Muscle layer of duodenum (tissue), 2 donors: Measurements from ENCODE around the gene TEKT1.
"Not testable (repeated sequence)": the region's sequence is repeated elsewhere in the genome, so short reads cannot be mapped to it uniquely, and the experiment has no call there.

ENCODE experiments used
- H3K27ac ChIP-seq: one replicate; pipeline ENCODE4 v1.7.0; 2013; ENCODE audit warnings: mild to moderate bottlenecking, low read length
- H3K27me3 ChIP-seq: one replicate; pipeline ENCODE4 v1.7.0; 2013; ENCODE audit warnings: low read depth, mild to moderate bottlenecking, control low read depth, low read length
- H3K36me3 ChIP-seq, 2 donors: one replicate each; pipeline ENCODE4 v1.7.0; 2013; ENCODE audit warnings: low read length in 2 of 2, control low read depth in 1 of 2, mild to moderate bottlenecking in 1 of 2; ENCODE audit not compliant: insufficient read depth in 2 of 2, control insufficient read depth in 1 of 2
- H3K4me1 ChIP-seq, 2 donors: one replicate each; pipeline ENCODE4 v1.7.0; 2013; ENCODE audit warnings: low read length in 2 of 2, mild to moderate bottlenecking in 2 of 2, control low read depth in 1 of 2, moderate library complexity in 1 of 2; ENCODE audit not compliant: insufficient read depth in 2 of 2, control insufficient read depth in 1 of 2
- H3K4me3 ChIP-seq, 2 donors: one replicate each; pipeline ENCODE4 v1.7.0; 2013; ENCODE audit warnings: low read length in 2 of 2, low read depth in 1 of 2, mild to moderate bottlenecking in 1 of 2
- H3K9me3 ChIP-seq, 2 donors: one replicate each; pipeline ENCODE4 v1.7.0; 2013; ENCODE audit warnings: low read length in 2 of 2, control low read depth in 1 of 2, mild to moderate bottlenecking in 1 of 2; ENCODE audit not compliant: control insufficient read depth in 1 of 2
- donor health status: healthy.

Gene TEKT1

DNA sequence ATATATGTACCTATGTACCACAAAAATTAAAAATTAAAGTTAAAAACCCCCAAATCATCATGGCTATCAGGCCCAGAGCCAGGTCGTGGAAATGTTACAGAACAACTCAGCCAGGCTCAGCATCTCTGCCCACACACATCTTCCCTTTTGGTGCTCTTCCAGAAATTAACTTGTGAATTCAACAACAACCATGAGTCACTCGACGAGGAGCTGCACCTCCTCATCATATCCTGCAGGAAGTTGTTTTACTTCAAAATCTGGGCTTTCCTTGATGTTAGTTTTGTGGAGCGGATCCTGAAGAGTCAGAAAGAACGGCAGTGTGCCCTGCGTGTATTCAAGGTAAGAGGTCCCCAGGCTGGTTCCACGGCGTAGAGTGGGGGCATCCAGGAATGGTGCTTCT, 44.9 kb downstream of the TEKT1 start:
- H3K27ac ChIP-seq, result no peak overlapping the region
- no peaks in the 10 kb centered on the region for H3K36me3 ChIP-seq
- H3K9me3 ChIP-seq, result peaks cover 0 to 6% of the 10 kb centered on the region in 2 donors
- H3K4me3 ChIP-seq, result no peak overlapping the region
- no peaks in the 10 kb centered on the region for H3K4me1 ChIP-seq
- no peaks in the 10 kb centered on the region for H3K27me3 ChIP-seq

- no peaks in the 10 kb centered on the region for H3K4me1 ChIP-seq
- no peak overlapping the region for H3K27ac ChIP-seq
- peaks cover 0 to 6% of the 10 kb centered on the region in 2 donors for H3K9me3 ChIP-seq
- H3K36me3 ChIP-seq, result no peaks in the 10 kb centered on the region
- H3K27me3 ChIP-seq, result no peaks in the 10 kb centered on the region
- H3K4me3 ChIP-seq, result no peak overlapping the region
Measured at GRCh38 chr17:6782244-6782643, 49.3 kb downstream of the TEKT1 start.

DNA sequence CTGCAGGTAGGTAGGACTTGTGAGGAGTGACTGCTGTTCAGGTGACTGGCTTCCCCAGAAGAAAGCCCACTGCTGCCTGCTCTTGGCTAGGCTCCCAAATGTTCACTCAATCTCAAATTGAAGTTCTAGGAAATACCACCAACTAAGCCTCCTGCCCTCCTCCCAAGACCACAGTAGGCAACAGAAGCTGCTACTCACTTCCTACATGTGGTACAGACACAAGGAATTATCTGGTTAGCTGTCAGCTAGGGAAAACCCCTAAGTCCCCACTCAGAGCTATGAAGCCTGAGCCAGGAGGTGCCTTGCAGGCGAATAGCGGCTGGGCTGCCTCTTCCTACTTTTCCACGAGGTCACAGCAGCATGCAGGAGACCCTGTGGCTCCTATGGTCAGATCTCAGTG, 50.6 kb downstream of the TEKT1 start:
- Histone ChIP-seq H3K9me3 (peaks cover 0 to 6% of the 10 kb centered on the region in 2 donors), H3K4me3 (no peak overlapping the region), H3K4me1 (peaks cover 0 to 5% of the 10 kb centered on the region in 2 donors), H3K27ac (no peak overlapping the region), H3K36me3 (no peaks in the 10 kb centered on the region), H3K27me3 (no peaks in the 10 kb centered on the region)

DNA sequence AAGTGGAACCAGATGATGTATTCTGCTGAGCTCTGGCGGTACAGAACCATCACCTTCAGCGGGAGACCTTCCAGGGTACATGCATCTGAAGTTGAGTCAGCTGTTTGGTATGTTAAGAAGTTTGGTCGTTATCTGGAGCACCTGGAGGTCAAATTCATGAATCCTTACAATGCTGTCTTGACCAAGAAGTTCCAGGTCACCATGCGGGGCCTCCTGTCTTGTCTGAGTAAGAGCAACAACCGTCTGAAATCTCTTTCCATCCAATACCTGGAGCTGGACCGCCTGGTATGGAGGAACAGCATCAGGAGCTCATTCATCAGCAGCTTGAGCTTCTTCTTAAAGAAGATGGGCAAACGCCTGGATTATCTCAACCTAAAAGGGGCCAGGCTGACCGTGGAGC, 51.5 kb downstream of the TEKT1 start:
- H3K4me3 ChIP-seq, result no peak overlapping the region
- no peaks in the 10 kb centered on the region for H3K36me3 ChIP-seq
- peaks cover 0 to 9% of the 10 kb centered on the region in 2 donors for H3K9me3 ChIP-seq
- no peaks in the 10 kb centered on the region for H3K27me3 ChIP-seq
- no peak overlapping the region for H3K27ac ChIP-seq
- H3K4me1 ChIP-seq, result peaks cover 0 to 7% of the 10 kb centered on the region in 2 donors

DNA sequence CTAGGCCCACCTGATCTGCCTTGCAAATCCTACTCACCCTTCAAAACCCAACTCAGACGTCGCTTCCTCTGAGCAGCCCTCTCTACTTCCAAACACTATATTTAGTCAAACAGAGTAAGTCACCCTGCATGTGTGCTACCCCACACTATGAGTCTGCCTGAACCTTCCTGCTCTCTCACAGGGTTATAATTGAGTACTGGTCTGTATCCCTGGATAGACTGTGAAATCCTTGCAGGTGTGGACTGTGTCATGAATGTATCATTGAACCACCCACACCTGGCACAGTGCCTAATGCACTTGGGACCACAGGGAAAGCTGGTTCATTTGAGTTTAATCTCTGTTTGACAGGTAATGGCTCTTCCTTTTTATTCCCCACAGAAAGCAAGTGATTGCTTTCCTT, 52.1 kb downstream of the TEKT1 start:
- peaks cover 0 to 4% of the 10 kb centered on the region in 2 donors for H3K36me3 ChIP-seq
- peaks cover 0 to 7% of the 10 kb centered on the region in 2 donors for H3K4me1 ChIP-seq

DNA sequence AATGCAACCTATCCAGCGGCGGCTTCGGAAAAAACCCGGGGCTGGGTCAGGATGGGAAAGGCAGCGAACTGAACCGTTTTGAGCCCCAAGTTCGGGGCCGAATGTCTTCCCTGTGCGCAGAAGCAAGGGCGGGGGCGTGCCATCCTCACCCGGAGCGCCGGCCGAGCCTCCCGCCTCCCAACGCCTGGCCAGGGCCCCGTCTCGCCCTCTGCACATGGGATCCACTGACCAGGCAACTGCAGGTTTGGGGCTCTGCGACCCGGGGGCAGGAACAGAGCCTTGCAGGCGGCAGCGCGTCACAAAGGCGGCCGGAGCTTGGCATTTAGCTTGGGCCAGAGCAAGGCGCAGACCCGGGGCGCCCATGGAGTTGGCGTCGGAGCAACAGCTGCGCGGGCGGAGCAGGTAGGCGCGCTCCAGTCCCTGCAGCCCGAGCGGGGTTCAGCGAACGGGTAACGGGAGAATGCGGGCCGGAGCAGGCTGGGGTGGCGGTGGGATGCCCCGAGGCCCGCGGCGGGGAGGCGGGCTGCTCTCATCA, 55.6 kb downstream of the TEKT1 start, which contains the start of gene FBXO39:
TSS of gene FBXO39 (plus strand) at position 345 of the 535 bp plus-strand sequence. CDS start 3,654 bp downstream, outside the sequence.
- H3K27me3 ChIP-seq, result no peaks in the 10 kb centered on the region
- H3K36me3 ChIP-seq, result peaks cover 17 to 38% of the 10 kb centered on the region in 2 donors
- peak within 1 kb of the TSS in 1 of 2 donors; percentile 8 for H3K4me3 ChIP-seq
- peaks cover 0 to 7% of the 10 kb centered on the region in 2 donors for H3K4me1 ChIP-seq
- no peak within 1 kb of the TSS for H3K27ac ChIP-seq
- H3K9me3 ChIP-seq, result peaks cover 5 to 32% of the 10 kb centered on the region in 2 donors

More for the DNA sequence above, 52.1 kb downstream of the TEKT1 start:
- Histone ChIP-seq H3K27ac (no peak overlapping the region), H3K9me3 (peaks cover 0 to 15% of the 10 kb centered on the region in 2 donors), H3K4me3 (no peak overlapping the region), H3K27me3 (no peaks in the 10 kb centered on the region)

DNA sequence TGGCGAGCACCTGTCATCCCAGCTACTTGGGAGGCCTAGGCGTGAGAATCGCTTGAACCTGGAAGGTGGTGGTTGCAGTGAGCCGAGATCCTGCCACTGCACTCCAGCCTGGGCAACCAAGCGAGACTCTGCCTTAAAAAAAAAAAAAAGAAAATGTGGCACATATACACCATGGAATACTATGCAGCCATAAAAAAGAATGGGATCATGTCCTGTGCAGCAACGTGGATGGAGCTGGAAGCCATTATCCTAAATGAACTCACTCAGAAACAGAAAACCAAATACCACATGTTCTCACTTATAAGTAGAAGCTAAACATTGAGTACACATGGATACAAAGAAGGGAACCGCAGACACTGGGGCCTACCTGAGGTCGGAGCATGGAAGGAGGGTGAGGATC, 56.6 kb downstream of the TEKT1 start:
- H3K27me3 ChIP-seq, H3K27ac ChIP-seq, H3K4me1 ChIP-seq: not testable (repeated sequence)
- H3K36me3 ChIP-seq, result peaks cover 27 to 49% of the 10 kb centered on the region in 2 donors
- peak overlapping the region in 1 of 2 donors; percentile 29 for H3K4me3 ChIP-seq
- H3K9me3 ChIP-seq, result peaks cover 5 to 34% of the 10 kb centered on the region in 2 donors

- H3K4me3 ChIP-seq, result no peak overlapping the region
- H3K36me3 ChIP-seq, result peaks cover 49 to 76% of the 10 kb centered on the region in 2 donors
Measured at GRCh38 chr17:6772016-6772415, 59.5 kb downstream of the TEKT1 start.

DNA sequence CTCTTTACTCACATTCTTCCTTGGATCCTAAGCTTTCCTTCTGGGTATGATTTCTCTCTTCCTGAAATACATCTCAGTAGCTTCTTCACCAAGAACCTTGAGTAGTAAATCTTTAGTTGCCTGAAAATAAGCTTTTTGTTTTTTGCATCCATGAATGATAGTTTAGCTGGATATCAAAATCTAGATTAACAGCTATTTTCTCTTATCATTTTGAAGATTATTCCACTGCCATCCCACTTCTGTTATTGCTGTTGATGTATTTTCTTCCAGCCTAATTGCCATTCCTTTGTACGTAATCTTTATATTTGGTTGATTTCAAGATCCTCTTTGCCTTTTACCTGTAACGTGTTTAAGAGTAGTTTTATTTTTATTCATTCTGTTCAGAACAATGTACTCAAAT, 63.1 kb downstream of the TEKT1 start:
- Histone ChIP-seq H3K4me1 (no peaks in the 10 kb centered on the region), H3K4me3 (peak overlapping the region in 1 of 2 donors; percentile 30), H3K9me3 (peaks cover 7 to 35% of the 10 kb centered on the region in 2 donors), H3K27me3 (no peaks in the 10 kb centered on the region), H3K36me3 (peaks cover 79 to 94% of the 10 kb centered on the region in 2 donors), H3K27ac (no peak overlapping the region)

More at GRCh38 chr17:6772016-6772415, 59.5 kb downstream of the TEKT1 start:
- no peaks in the 10 kb centered on the region for H3K27me3 ChIP-seq
- peaks cover 0 to 7% of the 10 kb centered on the region in 2 donors for H3K4me1 ChIP-seq
- H3K27ac ChIP-seq, result no peak overlapping the region
- peaks cover 9 to 48% of the 10 kb centered on the region in 2 donors for H3K9me3 ChIP-seq

GRCh38 chr17:6761779-6762178, 69.8 kb downstream of the TEKT1 start:
- Histone ChIP-seq H3K36me3 (peaks cover 44 to 71% of the 10 kb centered on the region in 2 donors), H3K9me3 (peaks cover 0 to 4% of the 10 kb centered on the region in 2 donors), H3K27ac (no peak overlapping the region)

GRCh38 chr17:6757747-6758146, 73.8 kb downstream of the TEKT1 start:
- Histone ChIP-seq H3K9me3 (no peaks in the 10 kb centered on the region), H3K27me3 (no peaks in the 10 kb centered on the region), H3K4me3 (no peak overlapping the region), H3K4me1 (peaks cover 0 to 25% of the 10 kb centered on the region in 2 donors), H3K36me3 (peaks cover 16 to 38% of the 10 kb centered on the region in 2 donors), H3K27ac (no peak overlapping the region)

More at GRCh38 chr17:6761779-6762178, 69.8 kb downstream of the TEKT1 start:
- Histone ChIP-seq H3K27me3 (no peaks in the 10 kb centered on the region), H3K4me1 (peaks cover 0 to 12% of the 10 kb centered on the region in 2 donors), H3K4me3 (no peak overlapping the region)
